Psoas muscle (tissue), 8 donors: Measurements from ENCODE around the gene LRRN2. TPM values are rescaled to one million over a fixed set of nuclear protein-coding genes. Genes with fewer than 3 reads are reported as not detected.

Experiments used
- ATAC-seq, 4 donors: fragments of 200-7000 bp; cut with Tn5 transposase; one replicate each; pipeline ENCODE4 v1.9.1; 2020; ENCODE audit warnings: moderate library complexity in 3 of 4, mild to moderate bottlenecking in 2 of 4
- DNase-seq, 2 donors: peaks; one replicate each; pipeline ENCODE4 v3.0.0-alpha.2; 2020
- H3K27ac ChIP-seq: fragments of 200-600 bp; one replicate; pipeline ENCODE4 v1.8.0; 2022
- H3K27me3 ChIP-seq, 3 donors: fragments of 200-600 bp in 1 of 3; one replicate each; pipeline versions ENCODE4 v1.6.1 to v1.8.0; 2013 to 2022; ENCODE audit warnings: low read length in 2 of 3, mild to moderate bottlenecking in 2 of 3, moderate library complexity in 1 of 3; ENCODE audit not compliant: insufficient read depth in 3 of 3
- H3K36me3 ChIP-seq, 2 donors: fragments of 200-600 bp in 1 of 2; one replicate each; pipeline versions ENCODE4 v1.6.1 to v1.8.0; 2013 to 2022; ENCODE audit warnings: low read depth in 1 of 2, mild to moderate bottlenecking in 1 of 2, moderate library complexity in 1 of 2; ENCODE audit not compliant: insufficient read depth in 1 of 2
- H3K4me1 ChIP-seq: fragments of 200-600 bp; one replicate; pipeline ENCODE4 v1.8.0; 2022
- H3K4me3 ChIP-seq: fragments of 200-600 bp; one replicate; pipeline ENCODE4 v1.8.0; 2022; ENCODE audit warnings: mild to moderate bottlenecking
- H3K9me3 ChIP-seq: fragments of 200-600 bp; one replicate; pipeline ENCODE4 v1.8.0; 2022
- WGBS, 3 donors: extraction: QIAGEN DNeasy Blood & Tissue Kit; methylation state at CpG; one replicate each; pipeline versions ENCODE4 v1.1.6 to v1.1.7; 2013; 5-methylcytosine and 5-hydroxymethylcytosine counted together
- intact Hi-C, 2 donors: fragments of 100-400 bp; cut with DNase I; formaldehyde crosslinking; loops; one replicate each; pipeline versions ENCODE4 v1.11.0 to v1.14.2; 2022
- polyA plus RNA-seq, 3 donors: library from polyadenylated mRNA; stranded (reverse); fragments of 200-250 nt; gene quantifications; one replicate each; pipeline ENCODE4 v1.2.3, GENCODE V29; 2013
- total RNA-seq, 4 donors: library from RNA; stranded (reverse); fragmentation: NEBNext Ultra II Directional in 2 of 4; extraction: Animal tissue kit (Norgen Biotek cat#: 25700) in 2 of 4; gene quantifications; one replicate each; pipeline versions ENCODE4 v1.2.1 to v1.2.4, GENCODE V29; 2021 to 2023
- TF ChIP-seq, protein P1 (sequence below): fragments of 200-600 bp; IDR thresholded peaks from one replicate; pipeline ENCODE4 v1.8.0; 2022; ENCODE audit warnings: antibody characterized with exemption
- donor health status: healthy with polysubstance abuse.
- donor health status: DM: no; HTN: no; CAD: no; lungs with moderate emphysema.
- donor health status: Bipolar disorder and iron deficiency.
- donor health status: healthy.
- donor health status: DM: yes; HTN: yes; CAD: no.
- donor health status: DM: no; HTN: no; CAD: no.
- donor health status: DM: no; HTN: no; CAD: no.
- donor health status: DM: yes; HTN: yes; CAD: no.

LRRN2 gene
- total and polyA plus RNA-seq, 7 donors, result 0.71 to 2.2 (median 0.94) TPM

- H3K27me3 ChIP-seq, result peaks cover 0 to 8% (median 2%) of the 10 kb centered on the region in 3 donors
- H3K9me3 ChIP-seq, result no peaks in the 10 kb centered on the region
- 70 to 76% (median 70%) methylated on average over 9 of the region's 9 CpGs for WGBS, 3 donors
- intact Hi-C loops, result no loop called here
- TF ChIP-seq, protein P1, sequence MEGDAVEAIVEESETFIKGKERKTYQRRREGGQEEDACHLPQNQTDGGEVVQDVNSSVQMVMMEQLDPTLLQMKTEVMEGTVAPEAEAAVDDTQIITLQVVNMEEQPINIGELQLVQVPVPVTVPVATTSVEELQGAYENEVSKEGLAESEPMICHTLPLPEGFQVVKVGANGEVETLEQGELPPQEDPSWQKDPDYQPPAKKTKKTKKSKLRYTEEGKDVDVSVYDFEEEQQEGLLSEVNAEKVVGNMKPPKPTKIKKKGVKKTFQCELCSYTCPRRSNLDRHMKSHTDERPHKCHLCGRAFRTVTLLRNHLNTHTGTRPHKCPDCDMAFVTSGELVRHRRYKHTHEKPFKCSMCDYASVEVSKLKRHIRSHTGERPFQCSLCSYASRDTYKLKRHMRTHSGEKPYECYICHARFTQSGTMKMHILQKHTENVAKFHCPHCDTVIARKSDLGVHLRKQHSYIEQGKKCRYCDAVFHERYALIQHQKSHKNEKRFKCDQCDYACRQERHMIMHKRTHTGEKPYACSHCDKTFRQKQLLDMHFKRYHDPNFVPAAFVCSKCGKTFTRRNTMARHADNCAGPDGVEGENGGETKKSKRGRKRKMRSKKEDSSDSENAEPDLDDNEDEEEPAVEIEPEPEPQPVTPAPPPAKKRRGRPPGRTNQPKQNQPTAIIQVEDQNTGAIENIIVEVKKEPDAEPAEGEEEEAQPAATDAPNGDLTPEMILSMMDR, result no peak
- H3K4me1 ChIP-seq, result no peaks in the 10 kb centered on the region
- no peak overlapping the region for H3K4me3 ChIP-seq
- no peak for ATAC-seq
- no peak for DNase-seq
- no peak overlapping the region for H3K27ac ChIP-seq
- H3K36me3 ChIP-seq, result no peaks in the 10 kb centered on the region
Measured at GRCh38 chr1:204677864-204678263, 7.7 kb downstream of the LRRN2 start.

DNA sequence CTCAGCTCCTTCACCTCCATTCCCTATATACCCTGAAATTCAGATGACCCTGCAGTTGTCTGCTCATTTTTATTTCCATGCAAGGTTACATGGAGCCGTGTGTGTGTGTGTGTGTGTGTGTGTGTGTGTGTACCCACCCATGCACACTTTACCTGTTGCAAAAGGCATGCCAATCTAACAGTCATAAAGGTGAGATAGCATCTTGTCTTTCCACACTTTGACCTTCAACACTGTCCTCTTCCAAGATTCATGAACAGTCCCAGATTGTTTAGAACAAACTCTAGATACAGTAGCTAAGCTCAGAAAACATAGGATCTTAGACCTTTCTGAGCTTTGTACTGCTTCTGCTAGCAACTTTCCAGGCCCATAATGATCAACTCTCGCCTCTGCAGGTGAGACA, 9.5 kb downstream of the LRRN2 start:
- Histone ChIP-seq H3K36me3 (no peaks in the 10 kb centered on the region), H3K9me3 (no peaks in the 10 kb centered on the region), H3K27me3 (peaks cover 0 to 9% (median 2%) of the 10 kb centered on the region in 3 donors), H3K4me3 (no peak overlapping the region), H3K27ac (no peak overlapping the region), H3K4me1 (no peaks in the 10 kb centered on the region)
- ATAC-seq (no peak), DNase-seq (no peak)
- TF ChIP-seq, protein P1, result no peak
- intact Hi-C loops, result no loop called here
- WGBS, 3 donors, result 89 to 96% (median 93%) methylated on average over 2 of the region's 2 CpGs

- Histone ChIP-seq H3K36me3 (no peaks in the 10 kb centered on the region), H3K4me1 (no peaks in the 10 kb centered on the region), H3K27ac (no peak overlapping the region), H3K4me3 (no peak overlapping the region), H3K27me3 (peaks cover 0 to 16% (median 2%) of the 10 kb centered on the region in 3 donors), H3K9me3 (no peaks in the 10 kb centered on the region)
- TF ChIP-seq, protein P1, result no peak
- 30 to 42% (median 34%) methylated on average over 8 of the region's 8 CpGs for WGBS, 3 donors
- intact Hi-C loops, result no loop called here
- no peak for DNase-seq
- ATAC-seq, result no peak
Measured at GRCh38 chr1:204673909-204674649, 11.5 kb downstream of the LRRN2 start.

DNA sequence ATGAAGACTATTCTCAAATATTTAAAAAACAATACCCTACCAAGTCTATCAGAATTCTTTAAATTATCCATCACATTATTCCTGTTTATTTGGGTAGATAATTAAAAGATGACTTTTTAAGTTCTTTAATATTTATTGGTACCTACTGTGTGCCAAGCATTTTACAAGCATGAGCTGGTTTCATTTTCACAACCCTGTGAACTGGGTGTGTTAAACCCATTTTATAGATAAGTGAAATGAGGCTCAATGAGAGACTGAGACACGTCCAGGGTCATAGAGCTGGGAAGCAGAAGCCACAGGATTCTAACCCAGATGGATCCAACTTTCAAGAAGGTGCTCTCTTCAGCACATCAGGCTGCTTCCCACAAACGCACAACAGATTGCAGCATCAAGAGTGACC, 12.3 kb downstream of the LRRN2 start:
- DNase-seq (no peak), ATAC-seq (no peak)
- Histone ChIP-seq H3K4me3 (no peak overlapping the region), H3K4me1 (no peaks in the 10 kb centered on the region), H3K36me3 (no peaks in the 10 kb centered on the region), H3K27me3 (peaks cover 0 to 12% (median 2%) of the 10 kb centered on the region in 3 donors), H3K27ac (no peak overlapping the region), H3K9me3 (no peaks in the 10 kb centered on the region)
- WGBS, 3 donors, result 80 to 95% (median 81%) methylated on average over 2 of the region's 2 CpGs
- intact Hi-C loops, result no loop called here
- TF ChIP-seq, protein P1, result no peak
